ENCODE measurements around the gene OR1D5. TPM values are rescaled to one million over a fixed set of nuclear protein-coding genes. Genes with fewer than 3 reads are reported as not detected.

OR1D5 gene
- total RNA-seq, 1 experiment from 2014 or later = not detected

DNA sequence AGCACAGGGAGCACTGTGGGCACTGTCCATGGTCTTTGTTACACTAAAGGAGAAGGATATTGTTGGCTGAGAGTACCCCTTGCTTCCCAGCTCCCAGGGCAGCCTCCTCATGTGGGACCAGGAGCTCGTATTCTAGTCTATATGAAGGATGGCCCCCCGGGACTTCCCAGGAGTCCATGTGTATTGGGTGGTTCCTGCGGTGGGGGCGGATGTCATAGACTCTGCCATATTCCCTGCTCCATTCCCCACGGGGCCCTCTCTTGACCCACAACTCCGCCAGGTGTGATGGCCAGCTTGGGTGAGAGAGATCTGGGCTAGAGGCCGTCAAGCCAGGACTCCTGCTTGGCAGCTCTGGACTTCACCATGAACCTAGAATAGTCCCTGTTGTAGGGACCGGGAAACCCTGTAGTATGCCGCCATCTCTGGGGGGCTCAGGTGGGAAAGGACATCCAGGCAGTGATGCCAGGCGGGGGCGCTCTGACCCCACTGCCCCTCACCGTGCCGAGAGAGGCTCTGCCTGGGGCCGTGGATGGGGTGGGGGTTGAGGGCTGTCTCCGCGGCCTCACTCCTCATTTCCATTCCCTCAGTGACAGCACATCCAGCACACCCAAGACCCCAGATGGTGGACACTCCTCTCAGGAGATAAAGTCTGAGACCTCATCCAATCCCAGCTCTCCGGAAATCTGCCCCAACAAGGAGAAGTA lies 37.8 kb downstream of the OR1D5 start:
- Histone ChIP-seq H3K4me3 (replicated peaks in 1 of 2; ENCODE audit: low read depth in 1 of 2, low read length in 2 of 2) (no peak overlapping the region), H3K79me2 (ENCODE audit: insufficient read depth, low read length) (peaks cover 5% of the 10 kb centered on the region; the same call in 1 of the 2 replicates), H3K9me2 (ENCODE audit: insufficient read depth) (no peaks in the 10 kb centered on the region), H3K4me1 (ENCODE audit: control insufficient read depth in 1 of 2, insufficient read depth in 2 of 2, low read length in 2 of 2) (no peaks in the 10 kb centered on the region), H3K4me2 (ENCODE audit: low read length) (no peak overlapping the region), H2AFZ (ENCODE audit: low read depth, low read length, poor library complexity, severe bottlenecking) (no peak overlapping the region), H3K9me3 (ENCODE audit: control insufficient read depth in 1 of 2, insufficient read depth in 1 of 2, low read depth in 1 of 2, low read length in 2 of 2) (0 out of 4 replicates have a peak, but pooled peaks cover 3 to 5% of the 10 kb centered on the region in 2 experiments), H4K20me1 (ENCODE audit: insufficient read depth) (no peaks in the 10 kb centered on the region), H3K9ac (ENCODE audit: low read length) (no peak overlapping the region), H3K36me3 (ENCODE audit: control insufficient read depth in 1 of 2, insufficient read depth in 2 of 2, low read length in 2 of 2) (peaks cover 20 to 38% of the 10 kb centered on the region in 2 experiments), H3K27me3 (ENCODE audit: insufficient read depth, low read length) (no peaks in the 10 kb centered on the region), H3K27ac (ENCODE audit: low read depth, low read length) (no peak overlapping the region)
- RAD21 ChIA-PET (ENCODE audit: low non-redundant PET in 1 of 2, low total read pairs in 2 of 2, uncharacterized antibody in 2 of 2, unreplicated experiment in 2 of 2) = no interaction called here
- ATAC-seq (no peak), DNase-seq (ENCODE audit: low read depth, low spot score) (no peak)
- TF ChIP-seq, protein P1, sequence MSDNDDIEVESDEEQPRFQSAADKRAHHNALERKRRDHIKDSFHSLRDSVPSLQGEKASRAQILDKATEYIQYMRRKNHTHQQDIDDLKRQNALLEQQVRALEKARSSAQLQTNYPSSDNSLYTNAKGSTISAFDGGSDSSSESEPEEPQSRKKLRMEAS (IDR thresholded peaks at IDR 0.05) = no peak
- TF ChIP-seq, protein P2, sequence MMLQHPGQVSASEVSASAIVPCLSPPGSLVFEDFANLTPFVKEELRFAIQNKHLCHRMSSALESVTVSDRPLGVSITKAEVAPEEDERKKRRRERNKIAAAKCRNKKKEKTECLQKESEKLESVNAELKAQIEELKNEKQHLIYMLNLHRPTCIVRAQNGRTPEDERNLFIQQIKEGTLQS (IDR thresholded peaks at IDR 0.05) = no peak
- TF ChIP-seq TCF7L2 (IDR thresholded peaks at IDR 0.05; ENCODE audit: borderline replicate concordance, extremely low read depth, insufficient read depth, insufficient read length) (no peak), CBX3 (IDR thresholded peaks at IDR 0.05; ENCODE audit: low read depth) (no peak), POLR2AphosphoS5 (IDR thresholded peaks at IDR 0.05; ENCODE audit: low read depth, low read length) (no peak), EGR1 (IDR thresholded peaks at IDR 0.05; ENCODE audit: low read depth) (no peak), SIN3A (IDR thresholded peaks at IDR 0.05; ENCODE audit: low read depth) (no peak), ZNF274 (IDR thresholded peaks at IDR 0.05; ENCODE audit: low read depth, low read length) (no peak), YY1 (IDR thresholded peaks at IDR 0.05; ENCODE audit: extremely low read depth, insufficient replicate concordance, low read depth, low read length) (no peak)
- POLR2A ChIA-PET = no interaction called here
- BruUV-seq (replicated peaks) = no TSS peak
- CTCF ChIA-PET = no interaction called here
- intact Hi-C loops (cut with micrococcal nuclease) = no loop called here

DNA sequence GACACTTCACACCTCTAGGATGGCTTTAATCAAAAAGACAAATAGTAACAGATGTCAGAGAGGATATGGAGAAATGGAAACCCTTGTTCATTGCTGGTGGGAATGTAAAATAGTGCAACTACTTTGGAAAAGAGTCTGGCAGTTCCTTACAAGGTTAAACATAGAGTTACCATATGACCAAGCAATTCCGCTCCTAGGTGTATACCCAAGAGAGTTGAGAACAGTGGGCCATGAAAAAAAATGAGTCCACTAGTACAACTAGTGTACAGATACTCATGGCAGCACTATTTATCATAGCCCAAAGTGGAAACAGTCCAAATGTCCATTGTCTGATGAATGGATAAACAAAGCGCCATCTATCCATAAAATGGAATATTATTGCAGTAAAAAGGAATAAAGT lies 39.1 kb downstream of the OR1D5 start:
- intact Hi-C loops (cut with micrococcal nuclease) = no loop called here
- no peak for ATAC-seq
- no peak for DNase-seq (ENCODE audit: low read depth, low spot score)
- peaks cover 17 to 46% of the 10 kb centered on the region in 2 experiments for H3K36me3 ChIP-seq (ENCODE audit: control insufficient read depth in 1 of 2, insufficient read depth in 2 of 2, low read length in 2 of 2)
- no peaks in the 10 kb centered on the region for H4K20me1 ChIP-seq (ENCODE audit: insufficient read depth)
- H3K4me2 ChIP-seq (ENCODE audit: low read length) = no peak overlapping the region
- H3K27me3 ChIP-seq (ENCODE audit: insufficient read depth, low read length) = no peaks in the 10 kb centered on the region
- 0 out of 4 replicates have a peak, but pooled peaks cover 3 to 5% of the 10 kb centered on the region in 2 experiments for H3K9me3 ChIP-seq (ENCODE audit: control insufficient read depth in 1 of 2, insufficient read depth in 1 of 2, low read depth in 1 of 2, low read length in 2 of 2)
- no peak overlapping the region for H2AFZ ChIP-seq (ENCODE audit: low read depth, low read length, poor library complexity, severe bottlenecking)
- no TSS peak for BruUV-seq (replicated peaks)
- H3K4me3 ChIP-seq (replicated peaks in 1 of 2; ENCODE audit: low read depth in 1 of 2, low read length in 2 of 2) = no peak overlapping the region
- POLR2A ChIA-PET = no interaction called here
- H3K9ac ChIP-seq (ENCODE audit: low read length) = no peak overlapping the region
- RAD21 ChIA-PET (ENCODE audit: low non-redundant PET in 1 of 2, low total read pairs in 2 of 2, uncharacterized antibody in 2 of 2, unreplicated experiment in 2 of 2) = no interaction called here
- H3K79me2 ChIP-seq (ENCODE audit: insufficient read depth, low read length) = peaks cover 5% of the 10 kb centered on the region; the same call in 1 of the 2 replicates
- no peak overlapping the region for H3K27ac ChIP-seq (ENCODE audit: low read depth, low read length)
- H3K9me2 ChIP-seq (ENCODE audit: insufficient read depth) = no peaks in the 10 kb centered on the region
- no peaks in the 10 kb centered on the region for H3K4me1 ChIP-seq (ENCODE audit: control insufficient read depth in 1 of 2, insufficient read depth in 2 of 2, low read length in 2 of 2)
- CTCF ChIA-PET = no interaction called here
- TF ChIP-seq YY1 (IDR thresholded peaks at IDR 0.05; ENCODE audit: extremely low read depth, insufficient replicate concordance, low read depth, low read length) (no peak), SP1 (IDR thresholded peaks at IDR 0.05; ENCODE audit: low read depth) (no peak), SIN3A (IDR thresholded peaks at IDR 0.05; ENCODE audit: low read depth) (no peak), JUND (IDR thresholded peaks at IDR 0.05) (no peak), TCF7L2 (IDR thresholded peaks at IDR 0.05; ENCODE audit: borderline replicate concordance, extremely low read depth, insufficient read depth, insufficient read length) (no peak), POLR2AphosphoS5 (IDR thresholded peaks at IDR 0.05; ENCODE audit: low read depth, low read length) (no peak), EZH2phosphoT487 (IDR thresholded peaks at IDR 0.05; ENCODE audit: borderline replicate concordance) (no peak), CBX3 (IDR thresholded peaks at IDR 0.05; ENCODE audit: low read depth) (no peak), CEBPB (IDR thresholded peaks at IDR 0.05; ENCODE audit: low read depth) (no peak), FOSL1 (IDR thresholded peaks at IDR 0.05; ENCODE audit: low read depth) (no peak), EZH2 (IDR thresholded peaks at IDR 0.05) (no peak), SRF (IDR thresholded peaks at IDR 0.05; ENCODE audit: low read depth) (no peak), POLR2A (IDR thresholded peaks at IDR 0.05; ENCODE audit: borderline replicate concordance, extremely low read depth, insufficient read depth, insufficient read length) (no peak)
- TF ChIP-seq, protein P3, sequence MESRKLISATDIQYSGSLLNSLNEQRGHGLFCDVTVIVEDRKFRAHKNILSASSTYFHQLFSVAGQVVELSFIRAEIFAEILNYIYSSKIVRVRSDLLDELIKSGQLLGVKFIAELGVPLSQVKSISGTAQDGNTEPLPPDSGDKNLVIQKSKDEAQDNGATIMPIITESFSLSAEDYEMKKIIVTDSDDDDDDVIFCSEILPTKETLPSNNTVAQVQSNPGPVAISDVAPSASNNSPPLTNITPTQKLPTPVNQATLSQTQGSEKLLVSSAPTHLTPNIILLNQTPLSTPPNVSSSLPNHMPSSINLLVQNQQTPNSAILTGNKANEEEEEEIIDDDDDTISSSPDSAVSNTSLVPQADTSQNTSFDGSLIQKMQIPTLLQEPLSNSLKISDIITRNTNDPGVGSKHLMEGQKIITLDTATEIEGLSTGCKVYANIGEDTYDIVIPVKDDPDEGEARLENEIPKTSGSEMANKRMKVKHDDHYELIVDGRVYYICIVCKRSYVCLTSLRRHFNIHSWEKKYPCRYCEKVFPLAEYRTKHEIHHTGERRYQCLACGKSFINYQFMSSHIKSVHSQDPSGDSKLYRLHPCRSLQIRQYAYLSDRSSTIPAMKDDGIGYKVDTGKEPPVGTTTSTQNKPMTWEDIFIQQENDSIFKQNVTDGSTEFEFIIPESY (IDR thresholded peaks at IDR 0.05; ENCODE audit: extremely low read depth, insufficient replicate concordance, low read length) = no peak
- TF ChIP-seq, protein P2 (IDR thresholded peaks at IDR 0.05) = no peak
